GM18526 (cell line): Measurements from ENCODE around the gene CDK18.

Experiments used
- POLR2A ChIP-seq: IDR thresholded peaks from 3 replicates; pipeline ENCODE4 v1.6.1; 2011; ENCODE audit not compliant: insufficient read length; ENCODE audit errors: extremely low read depth

The CDK18 gene

GRCh38 chr1:205523261-205523890 is 18.9 kb downstream of the CDK18 start:
- no peak for TF ChIP-seq POLR2A

GRCh38 chr1:205523891-205524793 is 19.7 kb downstream of the CDK18 start:
- TF ChIP-seq POLR2A = no peak

GRCh38 chr1:205524794-205525101 is 20.3 kb downstream of the CDK18 start:
- no peak for TF ChIP-seq POLR2A

GRCh38 chr1:205525495-205526285 is 21.2 kb downstream of the CDK18 start:
- TF ChIP-seq POLR2A = no peak

GRCh38 chr1:205526431-205526830 is 22.0 kb downstream of the CDK18 start:
- TF ChIP-seq POLR2A = no peak

- no peak for TF ChIP-seq POLR2A
Measured at GRCh38 chr1:205527931-205528330, 23.5 kb downstream of the CDK18 start.

GRCh38 chr1:205528446-205528886 is 24.0 kb downstream of the CDK18 start:
- TF ChIP-seq POLR2A = no peak

- TF ChIP-seq POLR2A = no peak
Measured at GRCh38 chr1:205528887-205529825, 24.7 kb downstream of the CDK18 start.

GRCh38 chr1:205530116-205530515 is 25.6 kb downstream of the CDK18 start:
- TF ChIP-seq POLR2A = no peak

- no peak for TF ChIP-seq POLR2A
Measured at GRCh38 chr1:205531191-205532025, 26.9 kb downstream of the CDK18 start.

- no peak for TF ChIP-seq POLR2A
Measured at GRCh38 chr1:205532026-205532898, 27.8 kb downstream of the CDK18 start.

GRCh38 chr1:205532996-205533735 is 28.7 kb downstream of the CDK18 start:
- no peak for TF ChIP-seq POLR2A
